Prostate gland (tissue), 2 donors: Measurements from ENCODE around the gene LSAMP. TPM values are rescaled to one million over a fixed set of nuclear protein-coding genes. Genes with fewer than 3 reads are reported as not detected.

Source experiments
- DNase-seq: peaks from one replicate; pipeline ENCODE4 v3.0.0-alpha.2; 2019; ENCODE audit warnings: low spot score
- H3K27ac ChIP-seq, 2 donors: fragments of 200-600 bp; sonication (generic); 2 replicates each; pipeline ENCODE4 v1.5.1; 2017 to 2019
- H3K27me3 ChIP-seq: fragments of 200-600 bp; sonication (generic); replicated peaks from 2 replicates; pipeline ENCODE4 v1.5.1; 2019; ENCODE audit not compliant: insufficient read depth
- H3K36me3 ChIP-seq, 2 donors: fragments of 200-600 bp; sonication (generic); 1 replicate in 1 of 2; 2 replicates in 1 of 2; pipeline versions ENCODE4 v1.5.1 to v1.8.1; 2017 to 2019
- H3K4me1 ChIP-seq: fragments of 200-600 bp; sonication (generic); replicated peaks from 2 replicates; pipeline ENCODE4 v1.5.1; 2019
- H3K4me3 ChIP-seq, 2 donors: fragments of 200-600 bp; sonication (generic); 2 replicates each; pipeline ENCODE4 v1.5.1; 2017 to 2019
- H3K9me3 ChIP-seq: fragments of 200-600 bp; sonication (generic); 2 replicates; pipeline ENCODE4 v1.5.1; 2017
- POLR2A ChIP-seq: fragments of 450-650 bp; IDR thresholded peaks from one replicate; pipeline ENCODE4 v1.6.1; 2016; ENCODE audit warnings: antibody characterized with exemption, mild to moderate bottlenecking
- POLR2AphosphoS5 ChIP-seq: sonication (generic); formaldehyde crosslinking; IDR thresholded peaks from one replicate; pipeline ENCODE4 v1.6.1; 2017; ENCODE audit warnings: antibody characterized with exemption
- WGBS: methylation state at CpG from one replicate; pipeline ENCODE4 v1.1.5; 2018; 5-methylcytosine and 5-hydroxymethylcytosine counted together
- intact Hi-C: fragments of 100-400 bp; cut with DNase I; formaldehyde crosslinking; loops from one replicate; pipeline ENCODE4 v1.14.2; 2022
- total RNA-seq, 2 donors: library from RNA; depleted of rRNA; stranded (reverse); fragments of >200 nt; gene quantifications; one replicate each; pipeline ENCODE4 v1.1.0, GENCODE V29; 2016
- TF ChIP-seq, protein P1 (sequence below), 4 experiments: fragments of 200-600 bp in 2 of 4; fragments of 450-650 bp in 2 of 4; sonication (generic) in 2 of 4; IDR thresholded peaks; 1 replicate in 3 of 4; 2 replicates in 1 of 4; pipeline ENCODE4 v1.5.1; 2016 to 2019; ENCODE audit warnings: antibody characterized with exemption in 4 of 4, mild to moderate bottlenecking in 2 of 4, moderate library complexity in 2 of 4

LSAMP gene
- total RNA-seq, 2 donors from 2014 or later: 15.4 to 38.0 TPM

DNA sequence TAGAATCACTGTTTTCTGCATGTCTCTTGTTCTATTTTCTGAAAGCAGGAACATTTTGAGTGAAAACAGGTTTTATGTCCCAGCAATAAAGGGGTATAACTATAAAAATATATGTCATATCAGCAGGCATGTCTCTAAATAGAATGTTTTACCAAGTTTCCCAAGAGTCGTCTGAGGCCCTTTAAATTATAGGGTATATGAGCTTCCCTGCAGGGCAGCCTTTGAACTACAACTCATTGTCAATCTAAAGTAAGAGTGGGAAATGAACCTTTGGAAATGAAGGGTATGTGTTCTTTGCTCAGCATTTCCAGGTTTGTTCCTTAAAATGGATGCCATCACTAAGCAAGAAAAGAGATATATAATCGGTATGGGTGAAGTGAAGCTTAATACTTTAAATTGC lies 138.6 kb downstream of the LSAMP start:
- no peak for DNase-seq
- no peak overlapping the region for H3K4me3 ChIP-seq
- H3K9me3 ChIP-seq: no peaks in the 10 kb centered on the region
- no peaks in the 10 kb centered on the region for H3K27me3 ChIP-seq
- no peaks in the 10 kb centered on the region for H3K4me1 ChIP-seq
- no peak overlapping the region for H3K27ac ChIP-seq
- intact Hi-C loops: no loop called here
- TF ChIP-seq, protein P1, sequence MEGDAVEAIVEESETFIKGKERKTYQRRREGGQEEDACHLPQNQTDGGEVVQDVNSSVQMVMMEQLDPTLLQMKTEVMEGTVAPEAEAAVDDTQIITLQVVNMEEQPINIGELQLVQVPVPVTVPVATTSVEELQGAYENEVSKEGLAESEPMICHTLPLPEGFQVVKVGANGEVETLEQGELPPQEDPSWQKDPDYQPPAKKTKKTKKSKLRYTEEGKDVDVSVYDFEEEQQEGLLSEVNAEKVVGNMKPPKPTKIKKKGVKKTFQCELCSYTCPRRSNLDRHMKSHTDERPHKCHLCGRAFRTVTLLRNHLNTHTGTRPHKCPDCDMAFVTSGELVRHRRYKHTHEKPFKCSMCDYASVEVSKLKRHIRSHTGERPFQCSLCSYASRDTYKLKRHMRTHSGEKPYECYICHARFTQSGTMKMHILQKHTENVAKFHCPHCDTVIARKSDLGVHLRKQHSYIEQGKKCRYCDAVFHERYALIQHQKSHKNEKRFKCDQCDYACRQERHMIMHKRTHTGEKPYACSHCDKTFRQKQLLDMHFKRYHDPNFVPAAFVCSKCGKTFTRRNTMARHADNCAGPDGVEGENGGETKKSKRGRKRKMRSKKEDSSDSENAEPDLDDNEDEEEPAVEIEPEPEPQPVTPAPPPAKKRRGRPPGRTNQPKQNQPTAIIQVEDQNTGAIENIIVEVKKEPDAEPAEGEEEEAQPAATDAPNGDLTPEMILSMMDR (IDR thresholded peaks at IDR 0.05): no peak
- TF ChIP-seq POLR2AphosphoS5 (no peak), POLR2A (no peak)
- H3K36me3 ChIP-seq: no peaks in the 10 kb centered on the region
- 81% methylated on average over 2 of the region's 2 CpGs for WGBS

DNA sequence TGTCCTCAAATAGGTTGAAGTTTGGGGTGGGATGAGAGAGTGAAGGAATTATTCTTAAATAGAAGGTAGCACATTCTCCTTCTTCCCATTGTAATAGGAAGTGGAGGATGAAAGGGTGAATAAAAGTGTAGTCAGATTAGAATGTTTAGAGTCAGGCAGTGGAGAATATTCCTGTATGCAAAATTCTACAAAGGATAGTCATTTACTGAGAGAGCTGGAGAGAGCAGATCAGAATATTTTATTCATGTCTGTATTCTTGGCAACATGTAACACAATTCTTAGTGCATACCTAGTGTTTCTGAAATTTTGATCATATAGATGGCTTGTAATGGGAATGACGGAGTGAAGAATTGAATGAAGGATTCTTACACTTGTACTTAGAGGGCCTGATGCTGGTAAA lies 139.1 kb downstream of the LSAMP start:
- Histone ChIP-seq H3K27ac (no peak overlapping the region), H3K9me3 (no peaks in the 10 kb centered on the region), H3K27me3 (no peaks in the 10 kb centered on the region), H3K36me3 (no peaks in the 10 kb centered on the region), H3K4me1 (no peaks in the 10 kb centered on the region), H3K4me3 (no peak overlapping the region)
- intact Hi-C loops: no loop called here
- TF ChIP-seq POLR2AphosphoS5 (no peak), POLR2A (no peak)
- TF ChIP-seq, protein P1 (IDR thresholded peaks at IDR 0.05): no peak
- 94% methylated on average over 1 of the region's 1 CpG for WGBS
- no peak for DNase-seq

GRCh38 chr3:116302087-116302747 lies 143.1 kb downstream of the LSAMP start:
- intact Hi-C loops: no loop called here
- H3K36me3 ChIP-seq: no peaks in the 10 kb centered on the region
- H3K9me3 ChIP-seq: no peaks in the 10 kb centered on the region
- no peak overlapping the region for H3K4me3 ChIP-seq
- no peak overlapping the region for H3K27ac ChIP-seq
- no peaks in the 10 kb centered on the region for H3K4me1 ChIP-seq
- no peak for TF ChIP-seq POLR2AphosphoS5
- TF ChIP-seq POLR2A: no peak
- TF ChIP-seq, protein P1 (IDR thresholded peaks at IDR 0.05): no peak
- WGBS: 27% methylated on average over 4 of the region's 4 CpGs
- no peaks in the 10 kb centered on the region for H3K27me3 ChIP-seq
- no peak for DNase-seq

DNA sequence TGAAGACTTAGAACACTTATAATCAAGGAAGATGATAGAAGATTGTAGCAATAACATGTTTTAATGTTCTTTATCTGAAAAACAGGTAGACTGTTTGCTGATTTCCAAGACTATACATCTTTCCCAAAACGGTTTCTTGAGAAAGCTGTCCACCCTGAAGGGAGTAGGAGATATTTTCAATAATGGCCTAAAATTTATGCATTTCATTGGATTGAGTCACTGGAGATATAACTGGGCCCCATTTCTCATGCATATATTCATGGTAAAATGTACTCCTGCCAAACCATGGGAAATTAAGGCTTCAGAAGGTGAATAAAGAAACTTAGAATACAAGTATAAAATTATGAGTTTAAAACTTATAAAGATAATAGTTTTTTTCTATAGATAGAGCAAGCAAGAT lies 143.9 kb downstream of the LSAMP start:
- TF ChIP-seq POLR2AphosphoS5: no peak
- TF ChIP-seq, protein P1 (IDR thresholded peaks at IDR 0.05): no peak
- no peak for TF ChIP-seq POLR2A
- H3K36me3 ChIP-seq: no peaks in the 10 kb centered on the region
- no peak overlapping the region for H3K4me3 ChIP-seq
- intact Hi-C loops: no loop called here
- DNase-seq: no peak
- no peak overlapping the region for H3K27ac ChIP-seq
- 85% methylated on average over 1 of the region's 1 CpG for WGBS
- no peaks in the 10 kb centered on the region for H3K9me3 ChIP-seq
- no peaks in the 10 kb centered on the region for H3K27me3 ChIP-seq
- H3K4me1 ChIP-seq: no peaks in the 10 kb centered on the region

- no peak overlapping the region for H3K27ac ChIP-seq
- TF ChIP-seq POLR2AphosphoS5: no peak
- TF ChIP-seq, protein P1 (IDR thresholded peaks at IDR 0.05): no peak
- TF ChIP-seq POLR2A: no peak
- WGBS: 76% methylated on average over 5 of the region's 5 CpGs
- no peaks in the 10 kb centered on the region for H3K9me3 ChIP-seq
- H3K4me3 ChIP-seq: no peak overlapping the region
- intact Hi-C loops: no loop called here
- H3K4me1 ChIP-seq: no peaks in the 10 kb centered on the region
- no peaks in the 10 kb centered on the region for H3K36me3 ChIP-seq
- no peaks in the 10 kb centered on the region for H3K27me3 ChIP-seq
- no peak for DNase-seq
Observed at GRCh38 chr3:116300226-116300625, 145.1 kb downstream of the LSAMP start.
